CD4-positive, alpha-beta T cell treated with Interleukin-1 beta for 1 hour (primary cell): ENCODE results near the gene GPR68.
"Not testable (repeated sequence)": the region's sequence is repeated elsewhere in the genome, so short reads cannot be mapped to it uniquely, and the experiment has no call there.

Source experiments
- DNase-seq, 2 donors: peaks; one replicate each; pipeline ENCODE4 v3.0.0-alpha.2; 2020 to 2022

GPR68 gene

GRCh38 chr14:91252871-91253794 is 8.6 kb upstream of the GPR68 start:
- peak; percentile 56 to 67 for DNase-seq

- DNase-seq, result no peak
Measured at GRCh38 chr14:91250912-91251311, 6.4 kb upstream of the GPR68 start.

- peak; percentile 68 to 72 for DNase-seq
Measured at GRCh38 chr14:91249841-91250616, 5.5 kb upstream of the GPR68 start.

DNA sequence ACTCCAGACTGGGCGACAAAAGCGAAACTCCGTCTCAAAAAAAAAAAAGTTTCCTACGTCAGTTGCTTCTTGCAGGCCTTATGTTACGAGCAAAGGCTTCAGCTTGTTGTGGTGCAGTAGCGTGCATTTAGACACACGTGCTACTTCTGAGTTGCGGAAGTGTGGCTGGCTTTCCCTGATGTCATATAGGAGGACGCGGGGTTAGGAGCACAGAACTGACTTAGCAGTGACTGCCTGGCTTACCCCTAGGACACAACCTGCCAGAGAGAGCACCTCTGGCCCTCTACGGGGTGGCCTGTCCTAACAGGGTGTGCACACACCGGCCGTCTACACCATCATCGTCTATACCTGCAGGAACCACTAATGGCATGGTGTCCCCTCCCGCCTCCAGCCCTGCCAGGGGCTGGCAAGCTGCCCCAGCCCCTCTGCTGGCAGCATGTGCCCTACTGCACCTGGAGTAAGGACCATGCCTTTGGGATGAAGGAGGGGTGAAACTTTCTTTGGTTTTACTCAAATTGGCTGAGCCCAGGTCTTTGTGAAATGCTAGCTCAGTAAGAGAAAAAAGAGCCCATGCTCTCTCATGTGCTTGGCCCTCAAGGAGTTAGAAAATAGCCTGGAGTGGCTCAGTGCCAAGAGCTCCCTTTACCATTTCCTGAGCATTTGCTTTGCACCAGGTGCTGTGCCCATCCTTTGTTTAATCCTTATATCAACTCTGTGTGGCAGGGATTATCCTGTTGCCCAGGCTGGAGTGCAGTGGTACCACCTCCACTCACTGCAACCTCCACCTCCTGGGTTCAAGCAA is 1.7 kb upstream of the GPR68 start:
- DNase-seq, result peak; percentile 86 to 87

DNA sequence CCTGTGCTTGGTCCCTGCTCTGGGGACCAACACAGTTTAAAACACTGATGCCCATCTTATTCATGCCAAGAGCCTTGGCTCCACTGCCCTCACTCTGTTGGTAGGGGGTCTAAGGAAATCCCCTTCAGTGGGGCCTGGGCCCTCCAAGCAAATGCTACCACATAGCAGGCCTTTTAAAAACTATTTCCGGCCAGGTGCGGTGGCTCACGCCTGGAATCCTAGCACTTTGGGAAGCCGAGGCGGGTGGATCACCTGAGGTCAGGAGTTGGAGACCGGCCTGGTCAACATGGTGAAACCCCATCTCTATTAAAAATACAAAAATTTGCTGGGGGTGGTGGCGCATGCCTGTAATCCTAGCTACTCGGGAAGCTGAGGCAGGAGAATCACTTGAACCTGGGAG is 1.1 kb upstream of the GPR68 start:
- not testable (repeated sequence) for DNase-seq

DNA sequence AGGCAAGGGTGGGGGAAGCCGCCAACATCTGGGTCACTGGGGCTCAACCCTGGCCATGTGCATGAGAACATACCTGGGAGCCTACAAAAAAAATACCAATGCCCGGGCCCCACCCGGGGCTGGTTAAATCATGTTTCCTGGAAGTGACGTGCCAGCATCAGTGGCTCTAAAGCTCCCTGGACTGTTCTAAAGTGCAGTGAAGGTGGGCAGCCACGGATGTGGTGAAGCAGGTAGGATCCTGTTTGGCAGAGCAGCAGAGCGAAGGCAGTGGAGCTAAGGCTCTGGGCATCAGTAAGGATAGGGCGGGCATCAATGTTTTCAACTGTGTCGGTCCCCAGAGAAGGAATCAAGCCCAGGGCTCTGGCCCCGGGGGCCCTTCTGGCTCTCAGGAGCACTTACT is 525 bp upstream of the GPR68 start:
- DNase-seq, result peak; percentile 71 to 82

GRCh38 chr14:91243074-91243471 is 1.4 kb downstream of the GPR68 start:
- DNase-seq, result no peak

DNA sequence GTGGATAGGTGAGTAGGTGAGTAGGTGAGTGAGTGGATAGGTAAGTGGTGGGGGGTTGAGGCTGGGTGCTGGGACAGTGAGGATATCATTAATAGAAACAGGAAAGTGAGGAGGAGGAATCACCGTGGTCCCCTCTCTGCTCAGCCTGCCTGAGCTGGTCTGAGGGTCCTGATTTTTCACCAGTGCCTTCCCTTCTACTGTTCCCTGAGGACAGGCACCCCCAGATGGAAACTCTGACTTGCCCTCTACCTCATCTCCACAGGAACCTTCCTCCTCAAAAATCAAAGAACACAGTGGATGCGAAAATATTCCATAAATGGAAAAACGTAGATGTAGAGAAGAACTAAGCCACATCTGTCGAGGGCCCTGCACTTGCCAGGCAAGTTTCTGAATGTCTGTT is 1.9 kb downstream of the GPR68 start:
- DNase-seq, result no peak

GRCh38 chr14:91241863-91242262 is 2.6 kb downstream of the GPR68 start:
- peak in 1 of 2 donors; percentile 58 for DNase-seq

DNA sequence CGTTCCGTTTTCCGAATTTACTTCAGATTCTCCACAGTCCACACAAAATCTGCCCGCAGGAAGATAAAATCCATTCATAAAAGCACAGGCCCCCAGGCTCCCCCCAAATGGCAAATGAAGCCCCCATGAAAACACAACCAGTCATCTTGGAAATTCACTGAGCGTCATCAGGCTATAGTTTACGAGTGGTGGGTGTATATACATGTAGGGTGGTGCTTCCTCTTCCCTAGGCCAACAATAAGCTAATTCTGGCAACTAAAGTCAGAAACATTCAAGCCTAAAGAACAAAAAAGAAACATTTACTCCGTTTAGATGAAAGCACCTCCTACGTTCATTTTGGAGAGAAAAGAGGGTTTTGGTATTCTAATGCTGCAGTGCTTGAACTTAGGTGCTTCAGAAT is 5.8 kb downstream of the GPR68 start:
- DNase-seq, result no peak

DNA sequence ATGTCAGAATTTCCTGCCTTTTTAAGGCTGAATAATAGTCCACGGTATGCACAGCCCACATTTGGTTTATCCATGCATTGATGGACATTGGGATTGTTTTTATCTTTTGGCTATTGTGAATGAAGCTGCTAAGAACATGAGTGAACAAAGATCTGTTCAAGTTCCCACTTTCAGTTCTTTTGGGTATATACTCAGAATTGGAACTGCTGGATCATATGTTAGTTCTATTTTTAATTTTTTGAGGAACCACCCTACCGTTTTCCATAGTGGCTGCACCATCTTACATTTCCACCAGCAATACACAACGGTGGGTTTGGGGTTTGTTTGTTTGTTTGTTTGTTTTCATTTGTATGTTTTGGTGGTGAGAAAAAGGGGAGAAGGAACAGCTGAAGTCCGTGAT is 6.4 kb downstream of the GPR68 start:
- no peak for DNase-seq

DNA sequence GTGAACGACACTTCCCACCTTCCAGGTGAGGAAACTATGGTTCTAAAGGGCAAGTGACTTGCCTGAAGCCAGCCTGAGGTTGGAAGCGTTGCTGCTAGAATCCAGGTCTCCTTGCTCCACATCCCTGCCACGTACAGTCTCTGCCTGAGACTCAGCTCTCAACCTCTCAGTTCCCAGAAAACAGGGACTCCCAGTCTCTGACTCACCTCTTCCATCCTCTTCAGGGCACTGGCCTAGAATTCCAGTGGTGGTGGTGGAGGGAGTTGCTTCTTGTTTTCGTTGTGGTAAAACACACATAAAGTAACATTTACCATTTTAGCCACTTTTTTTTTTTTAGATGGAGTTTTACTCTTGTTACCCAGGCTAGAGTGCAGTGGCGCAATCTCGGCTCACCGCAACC is 7.3 kb downstream of the GPR68 start:
- DNase-seq, result no peak

GRCh38 chr14:91235841-91236240 is 8.7 kb downstream of the GPR68 start:
- no peak for DNase-seq

DNA sequence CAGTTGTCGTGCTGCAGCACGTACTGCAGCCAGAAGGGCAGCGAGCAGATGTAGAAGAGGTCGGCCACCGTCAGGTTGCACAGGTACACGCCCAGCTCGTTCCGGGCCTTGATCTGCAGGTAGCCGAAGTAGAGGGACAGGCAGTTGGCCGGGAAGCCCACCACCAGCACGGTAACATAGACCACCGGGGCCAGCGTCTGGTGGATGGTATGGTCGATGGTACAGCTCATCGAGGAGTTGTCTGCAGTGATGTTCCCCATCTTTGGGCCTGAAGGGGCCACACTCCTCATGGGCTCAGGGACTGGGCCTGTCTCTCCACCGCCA is 9.8 kb downstream of the GPR68 start:
- no peak for DNase-seq

DNA sequence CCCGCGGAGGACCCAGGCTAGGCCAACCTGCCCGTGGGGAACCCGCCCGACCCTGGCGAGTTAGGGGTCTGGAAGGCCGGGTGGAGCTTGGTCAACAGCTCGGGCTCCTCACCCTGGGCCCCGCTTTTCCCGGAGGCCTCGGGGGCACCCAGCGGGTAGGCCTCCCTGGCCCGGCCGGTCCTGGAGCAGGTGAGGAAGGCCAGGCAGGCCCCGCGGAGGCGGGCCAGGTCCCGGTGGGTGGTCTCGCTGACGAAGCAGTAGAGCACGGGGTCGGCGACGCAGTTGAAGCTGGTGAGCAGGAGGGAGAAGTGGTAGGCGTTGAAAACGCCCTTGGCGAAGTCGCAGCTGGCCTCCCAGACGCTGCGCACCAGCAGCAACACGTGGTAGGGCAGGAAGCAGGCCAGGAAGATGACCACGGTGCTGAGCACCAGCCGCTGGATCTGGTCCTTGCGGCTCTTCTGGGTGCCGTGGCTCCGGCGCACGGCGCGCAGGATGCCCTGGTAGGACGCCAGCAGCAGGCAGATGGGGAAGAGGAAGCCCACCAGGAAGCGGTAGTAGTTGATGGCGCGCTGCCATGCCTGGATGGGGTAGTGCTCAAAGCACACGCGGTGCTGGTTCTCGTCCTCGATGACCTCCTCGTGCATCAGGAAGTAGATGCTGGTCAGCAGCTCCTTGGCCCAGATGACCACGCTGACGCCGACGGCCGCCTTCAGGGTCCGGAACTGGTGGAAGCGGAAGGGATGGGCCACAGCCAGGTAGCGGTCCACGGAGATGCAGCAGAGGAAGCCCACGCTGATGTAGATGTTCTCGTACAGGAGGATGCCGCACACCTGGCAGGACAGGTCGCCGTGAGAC is 10.3 kb downstream of the GPR68 start:
- DNase-seq, result no peak

DNA sequence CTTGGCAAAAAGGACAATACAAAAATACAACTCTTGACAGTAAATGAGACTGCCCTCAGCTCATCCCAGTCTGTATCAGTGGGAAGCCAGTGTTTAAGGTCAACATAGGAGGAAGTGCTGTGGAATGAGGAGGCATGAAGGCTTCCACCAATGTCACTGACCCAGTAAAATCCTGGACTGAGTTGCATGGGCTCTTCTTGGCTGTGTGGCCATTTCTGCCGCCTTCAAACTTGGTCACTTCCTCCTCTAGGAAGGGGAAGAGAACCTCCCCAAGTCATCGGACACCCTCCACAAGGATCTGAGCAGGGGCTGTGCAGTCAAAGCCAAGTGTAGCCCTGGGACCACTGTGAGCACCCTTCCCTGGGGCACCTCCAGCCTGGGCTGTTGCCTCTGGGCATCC is 11.9 kb downstream of the GPR68 start:
- DNase-seq, result no peak

GRCh38 chr14:91232052-91232451 is 12.5 kb downstream of the GPR68 start:
- DNase-seq, result no peak

DNA sequence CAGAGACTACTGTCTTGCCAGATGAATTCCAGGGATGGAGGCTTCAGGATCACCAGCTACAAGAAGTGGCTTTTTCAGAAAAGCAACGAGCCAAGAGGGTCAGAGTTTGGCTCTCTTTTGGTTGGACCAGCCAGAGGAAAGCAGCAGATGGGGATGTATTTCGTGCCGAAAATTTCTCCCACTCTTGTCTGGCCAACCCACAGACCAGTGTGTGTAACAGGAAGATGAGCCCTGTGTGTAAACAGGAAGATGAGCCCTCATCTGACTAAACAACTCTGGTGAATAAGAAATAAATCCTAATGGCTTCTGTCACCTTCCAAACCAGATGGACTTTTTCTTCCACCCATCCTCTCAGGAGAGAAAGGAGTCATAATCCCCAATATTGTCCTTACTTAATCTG is 13.1 kb downstream of the GPR68 start:
- DNase-seq, result no peak

DNA sequence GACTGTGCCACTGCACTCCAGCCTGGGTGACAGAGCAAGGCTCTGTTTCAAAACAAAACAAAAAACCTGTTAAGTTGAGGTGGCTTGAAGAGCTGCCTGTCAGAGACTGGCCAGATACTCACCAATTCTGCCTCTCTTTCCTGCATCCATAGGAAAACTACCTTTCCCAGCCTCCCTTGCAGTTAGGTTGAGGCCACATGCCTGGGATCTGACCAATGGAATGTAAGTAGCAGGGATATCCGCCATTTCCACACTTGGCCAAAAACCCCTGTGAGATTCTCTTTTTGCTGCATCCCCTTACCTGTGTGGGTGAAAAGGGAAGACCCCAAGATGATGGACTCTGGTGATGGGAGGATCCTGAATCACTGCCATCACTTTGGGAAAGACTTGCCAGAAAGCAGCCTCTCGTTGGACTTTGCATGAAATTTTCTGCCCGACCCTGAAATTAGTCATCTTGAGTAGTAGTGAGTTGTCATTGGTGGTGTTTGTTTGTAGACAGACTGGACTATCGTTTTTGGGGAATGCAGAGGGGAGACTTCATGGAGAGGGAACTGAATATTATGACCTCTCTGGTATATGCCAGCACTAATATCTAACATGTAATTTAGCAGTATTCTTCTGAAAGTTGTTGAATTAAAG is 14.0 kb downstream of the GPR68 start:
- DNase-seq, result no peak

DNA sequence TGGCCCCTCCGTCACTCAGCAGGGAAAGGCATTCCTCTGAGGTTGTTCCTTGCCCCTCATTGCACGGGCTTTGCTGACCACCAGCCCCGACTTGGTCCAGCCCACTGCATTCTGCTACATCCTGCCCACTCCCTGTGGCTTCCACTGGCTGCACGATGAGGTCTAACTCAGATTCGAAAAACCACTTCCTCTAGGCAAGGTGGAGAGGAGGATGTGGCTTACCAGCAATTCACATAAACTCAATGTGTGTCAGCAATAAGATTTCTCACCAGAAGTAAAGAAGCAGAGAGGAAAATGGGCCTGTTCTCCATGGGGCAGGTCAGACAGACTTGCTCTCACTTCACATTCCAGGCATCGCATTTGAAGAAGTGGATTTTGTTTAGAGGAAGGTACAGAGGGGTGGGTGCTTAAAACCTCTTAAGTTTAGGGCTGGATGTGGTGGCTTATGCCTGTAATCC is 14.7 kb downstream of the GPR68 start:
- peak; percentile 58 to 78 for DNase-seq

- no peak for DNase-seq
Measured at GRCh38 chr14:91229005-91229382, 15.5 kb downstream of the GPR68 start.
